ENCODE results near the gene CFAP46.

Gene CFAP46

GRCh38 chr10:132879408-132880127, 62.8 kb downstream of the CFAP46 start:
- peak; percentile 2 for DNase-seq

GRCh38 chr10:132878730-132879407, 63.5 kb downstream of the CFAP46 start:
- DNase-seq = no peak

- no peak for DNase-seq
These were observed 64.2 kb downstream of the CFAP46 start for GRCh38 chr10:132878091-132878729.

GRCh38 chr10:132877473-132877872, 64.9 kb downstream of the CFAP46 start:
- no peak for DNase-seq

GRCh38 chr10:132876993-132877431, 65.4 kb downstream of the CFAP46 start:
- DNase-seq = no peak

- DNase-seq = no peak
These were observed 66.1 kb downstream of the CFAP46 start for GRCh38 chr10:132876131-132876860.

GRCh38 chr10:132875435-132875834, 66.9 kb downstream of the CFAP46 start:
- DNase-seq = peak; percentile 1

GRCh38 chr10:132873395-132873794, 69.0 kb downstream of the CFAP46 start:
- no peak for DNase-seq

- no peak for DNase-seq
These were observed 69.7 kb downstream of the CFAP46 start for GRCh38 chr10:132872658-132873057.

- DNase-seq = no peak
These were observed 71.9 kb downstream of the CFAP46 start for GRCh38 chr10:132870426-132870825.

GRCh38 chr10:132869621-132870020, 72.7 kb downstream of the CFAP46 start:
- peak; percentile 1 for DNase-seq

GRCh38 chr10:132868995-132869394, 73.4 kb downstream of the CFAP46 start:
- DNase-seq = peak; percentile 2

- peak; percentile 1 for DNase-seq
These were observed 74.3 kb downstream of the CFAP46 start for GRCh38 chr10:132867801-132868644.

- DNase-seq = peak; percentile 2
These were observed 75.6 kb downstream of the CFAP46 start for GRCh38 chr10:132866601-132867381.

GRCh38 chr10:132865851-132866600, 76.3 kb downstream of the CFAP46 start:
- peak; percentile 2 for DNase-seq

- peak; percentile 3 for DNase-seq
These were observed 77.2 kb downstream of the CFAP46 start for GRCh38 chr10:132865171-132865631.

- DNase-seq = peak; percentile 3
These were observed 79.6 kb downstream of the CFAP46 start for GRCh38 chr10:132862485-132863420.

GRCh38 chr10:132861884-132862461, 80.4 kb downstream of the CFAP46 start:
- DNase-seq = peak; percentile 3

Data from activated gamma-delta T cell treated with Interleukin-2 at 50 U/mL for 16 hours (primary cell).